ENCODE results near the gene ARL8A.

Gene ARL8A

GRCh38 chr1:202135221-202135721, 9.3 kb downstream of the ARL8A start:
- peak; percentile 58 for DNase-seq (ENCODE audit: low spot score)

- no peak for DNase-seq (ENCODE audit: low spot score)
Measured at GRCh38 chr1:202134645-202135172, 9.8 kb downstream of the ARL8A start.

GRCh38 chr1:202133989-202134388, 10.5 kb downstream of the ARL8A start:
- no peak for DNase-seq (ENCODE audit: low spot score)

- no peak for DNase-seq (ENCODE audit: low spot score)
Measured at GRCh38 chr1:202133496-202133895, 11.0 kb downstream of the ARL8A start.

GRCh38 chr1:202133001-202133400, 11.5 kb downstream of the ARL8A start:
- DNase-seq (ENCODE audit: low spot score): no peak

GRCh38 chr1:202131956-202132821, 12.3 kb downstream of the ARL8A start:
- DNase-seq (ENCODE audit: low spot score): no peak

- DNase-seq (ENCODE audit: low spot score): no peak
Measured at GRCh38 chr1:202130816-202131522, 13.6 kb downstream of the ARL8A start.

- DNase-seq (ENCODE audit: low spot score): no peak
Measured at GRCh38 chr1:202130297-202130721, 14.2 kb downstream of the ARL8A start.

GRCh38 chr1:202129453-202130296, 14.9 kb downstream of the ARL8A start:
- no peak for DNase-seq (ENCODE audit: low spot score)

GRCh38 chr1:202127836-202128622, 16.5 kb downstream of the ARL8A start:
- no peak for DNase-seq (ENCODE audit: low spot score)

GRCh38 chr1:202127061-202127460, 17.5 kb downstream of the ARL8A start:
- DNase-seq (ENCODE audit: low spot score): no peak

- DNase-seq (ENCODE audit: low spot score): no peak
Measured at GRCh38 chr1:202126426-202126825, 18.1 kb downstream of the ARL8A start.

- no peak for DNase-seq (ENCODE audit: low spot score)
Measured at GRCh38 chr1:202125611-202126010, 18.9 kb downstream of the ARL8A start.

GRCh38 chr1:202124142-202124541, 20.4 kb downstream of the ARL8A start:
- DNase-seq (ENCODE audit: low spot score): no peak

GRCh38 chr1:202123336-202123813, 21.2 kb downstream of the ARL8A start:
- no peak for DNase-seq (ENCODE audit: low spot score)

GRCh38 chr1:202122639-202123335, 21.8 kb downstream of the ARL8A start, which contains the start of gene GPR37L1:
GPR37L1 (plus strand) TSS chr1:202122917; CDS start chr1:202122964, 47 bp downstream.
- no peak for DNase-seq (ENCODE audit: low spot score)

GRCh38 chr1:202121006-202121405, 23.5 kb downstream of the ARL8A start:
- no peak for DNase-seq (ENCODE audit: low spot score)

GRCh38 chr1:202117898-202118371, 26.6 kb downstream of the ARL8A start:
- no peak for DNase-seq (ENCODE audit: low spot score)

- no peak for DNase-seq (ENCODE audit: low spot score)
Measured at GRCh38 chr1:202116287-202116686, 28.2 kb downstream of the ARL8A start.

Measured in CD4-positive, alpha-beta T cell treated with Interleukin-6 at 100 ng/mL for 8 hours (primary cell).